ENCODE measurements around the gene KLK3.

The KLK3 gene

DNA sequence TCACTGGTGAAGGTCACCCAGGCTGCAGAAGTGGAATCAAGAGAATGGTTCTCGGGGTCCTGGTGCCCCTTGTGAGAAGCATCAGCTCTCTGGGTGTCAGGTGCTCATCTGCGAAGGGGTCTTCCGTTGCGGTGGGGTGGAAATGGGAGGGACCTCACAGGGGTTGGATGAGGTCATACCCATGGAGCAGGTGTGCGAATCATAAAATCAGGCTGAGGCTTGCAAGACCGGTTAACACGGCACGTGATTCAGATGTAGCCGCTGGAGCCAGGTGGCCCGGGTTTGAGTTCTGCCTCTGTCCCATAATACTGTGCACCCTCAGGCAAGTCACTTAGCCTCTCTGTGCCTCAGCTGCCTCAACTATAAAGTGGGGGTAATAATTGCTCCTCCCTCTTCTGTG, 17.4 kb upstream of the KLK3 start:
- Histone ChIP-seq H3K36me3 (no peaks in the 10 kb centered on the region), H3K27me3 (peaks cover 72% of the 10 kb centered on the region)
- TF ChIP-seq, protein P1, sequence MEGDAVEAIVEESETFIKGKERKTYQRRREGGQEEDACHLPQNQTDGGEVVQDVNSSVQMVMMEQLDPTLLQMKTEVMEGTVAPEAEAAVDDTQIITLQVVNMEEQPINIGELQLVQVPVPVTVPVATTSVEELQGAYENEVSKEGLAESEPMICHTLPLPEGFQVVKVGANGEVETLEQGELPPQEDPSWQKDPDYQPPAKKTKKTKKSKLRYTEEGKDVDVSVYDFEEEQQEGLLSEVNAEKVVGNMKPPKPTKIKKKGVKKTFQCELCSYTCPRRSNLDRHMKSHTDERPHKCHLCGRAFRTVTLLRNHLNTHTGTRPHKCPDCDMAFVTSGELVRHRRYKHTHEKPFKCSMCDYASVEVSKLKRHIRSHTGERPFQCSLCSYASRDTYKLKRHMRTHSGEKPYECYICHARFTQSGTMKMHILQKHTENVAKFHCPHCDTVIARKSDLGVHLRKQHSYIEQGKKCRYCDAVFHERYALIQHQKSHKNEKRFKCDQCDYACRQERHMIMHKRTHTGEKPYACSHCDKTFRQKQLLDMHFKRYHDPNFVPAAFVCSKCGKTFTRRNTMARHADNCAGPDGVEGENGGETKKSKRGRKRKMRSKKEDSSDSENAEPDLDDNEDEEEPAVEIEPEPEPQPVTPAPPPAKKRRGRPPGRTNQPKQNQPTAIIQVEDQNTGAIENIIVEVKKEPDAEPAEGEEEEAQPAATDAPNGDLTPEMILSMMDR (IDR thresholded peaks at IDR 0.05), result no peak

DNA sequence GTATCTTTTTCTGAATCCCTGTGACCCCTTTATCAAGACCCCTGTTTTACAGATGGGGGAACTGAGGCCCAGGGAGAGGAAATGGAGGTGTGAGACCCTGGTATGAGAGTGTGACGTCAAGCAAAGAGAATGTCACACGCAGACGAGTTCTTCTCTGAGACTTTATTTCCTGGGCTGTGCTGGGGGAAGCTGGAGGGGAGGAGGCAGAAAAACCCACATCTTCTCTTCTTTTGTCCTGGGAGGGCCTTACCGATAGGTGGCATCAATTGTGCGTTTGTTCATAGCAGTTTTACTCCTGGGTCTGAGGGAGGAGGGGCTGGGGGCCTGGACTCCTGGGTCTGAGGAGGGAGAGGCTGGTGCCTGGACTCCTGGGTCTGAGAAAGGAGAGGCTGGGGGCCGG, 16.5 kb upstream of the KLK3 start:
- H3K36me3 ChIP-seq, result no peaks in the 10 kb centered on the region
- no peak overlapping the region for H3K4me3 ChIP-seq (ENCODE audit: low read depth in 1 of 2, low read length in 1 of 2)
- peaks cover 4 to 5% of the 10 kb centered on the region in 2 experiments for H3K4me1 ChIP-seq (ENCODE audit: control insufficient read depth in 1 of 2, insufficient read depth in 1 of 2, low read depth in 1 of 2, low read length in 1 of 2)
- H3K27ac ChIP-seq, result no peak overlapping the region
- TF ChIP-seq, protein P1 (IDR thresholded peaks at IDR 0.05), result no peak
- H3K27me3 ChIP-seq, result peaks cover 63% of the 10 kb centered on the region
- no peaks in the 10 kb centered on the region for H3K9me3 ChIP-seq

More for the DNA sequence above, 17.4 kb upstream of the KLK3 start:
- Histone ChIP-seq H3K27ac (no peak overlapping the region), H3K9me3 (no peaks in the 10 kb centered on the region), H3K4me1 (ENCODE audit: control insufficient read depth in 1 of 2, insufficient read depth in 1 of 2, low read depth in 1 of 2, low read length in 1 of 2) (peaks cover 4 to 5% of the 10 kb centered on the region in 2 experiments), H3K4me3 (ENCODE audit: low read depth in 1 of 2, low read length in 1 of 2) (no peak overlapping the region)

DNA sequence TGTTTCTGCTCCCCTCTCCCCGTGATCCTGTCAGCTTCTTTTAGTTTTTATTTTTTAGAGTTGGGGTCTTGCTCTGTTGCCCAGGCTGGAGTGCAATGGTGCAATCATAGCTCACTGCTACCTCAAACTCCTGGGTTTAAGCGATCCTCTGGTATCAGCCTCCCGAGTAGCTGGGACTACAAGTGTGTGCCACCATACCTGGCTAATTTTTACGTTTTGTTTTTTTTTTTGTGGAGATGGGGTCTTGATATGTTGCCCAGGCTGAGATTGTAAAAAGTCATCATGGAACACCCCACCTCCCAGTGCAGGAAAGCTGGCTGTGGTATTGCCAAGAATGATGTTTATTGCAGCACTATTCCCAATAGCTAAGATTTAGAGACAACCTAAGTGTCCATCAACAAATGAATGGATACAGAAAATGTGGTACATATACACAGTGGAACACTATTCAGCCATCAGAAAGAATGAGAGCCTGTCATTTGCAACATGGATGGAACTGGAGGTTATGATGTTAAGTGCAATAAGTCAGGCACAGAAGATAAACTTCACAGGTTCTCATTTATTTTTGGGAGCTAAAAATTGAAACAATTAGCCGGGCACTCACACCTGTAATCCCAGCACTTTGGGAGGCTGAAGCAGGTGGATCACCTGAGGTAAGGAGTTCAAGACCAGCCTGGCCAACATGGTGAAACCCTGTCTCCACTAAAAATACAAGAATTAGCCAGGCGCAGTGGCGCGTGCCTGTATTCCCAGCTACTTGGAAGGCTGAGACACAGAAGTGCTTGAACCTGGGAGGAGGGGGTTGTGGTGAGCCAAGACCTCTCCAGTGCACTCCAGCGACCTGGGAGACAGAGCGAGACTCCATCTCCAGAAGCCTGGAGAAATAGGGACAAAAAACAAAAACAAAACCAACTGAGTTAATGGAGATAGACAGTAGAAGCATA, 14.7 kb upstream of the KLK3 start:
- no peak overlapping the region for H3K27ac ChIP-seq
- H3K4me3 ChIP-seq (ENCODE audit: low read depth in 1 of 2, low read length in 1 of 2), result no peak overlapping the region
- peaks cover 4 to 5% of the 10 kb centered on the region in 2 experiments for H3K4me1 ChIP-seq (ENCODE audit: control insufficient read depth in 1 of 2, insufficient read depth in 1 of 2, low read depth in 1 of 2, low read length in 1 of 2)
- H3K9me3 ChIP-seq, result no peaks in the 10 kb centered on the region
- no peaks in the 10 kb centered on the region for H3K36me3 ChIP-seq
- peaks cover 45% of the 10 kb centered on the region for H3K27me3 ChIP-seq
- TF ChIP-seq, protein P1 (IDR thresholded peaks at IDR 0.05), result no peak

DNA sequence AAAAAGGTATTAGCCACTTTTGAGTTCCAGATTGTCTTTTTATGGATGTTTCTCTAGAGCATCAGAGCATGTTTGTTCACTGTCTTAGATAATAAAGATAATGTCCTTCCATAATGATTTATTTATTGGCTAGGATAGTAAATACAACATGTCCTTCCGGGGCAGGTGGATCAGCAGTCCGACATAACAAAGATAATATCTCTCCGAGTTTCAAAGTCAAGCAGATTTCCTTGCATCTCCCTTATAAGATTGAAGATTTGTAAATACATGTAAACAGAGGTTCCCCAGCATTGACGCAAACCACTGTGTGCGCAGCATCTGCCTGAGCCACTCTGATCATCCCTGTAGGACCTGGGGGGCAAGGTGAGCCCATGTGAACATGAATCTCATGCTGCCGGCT, 12.6 kb upstream of the KLK3 start:
- Histone ChIP-seq H3K27me3 (peaks cover 31% of the 10 kb centered on the region), H3K36me3 (no peaks in the 10 kb centered on the region), H3K27ac (no peak overlapping the region), H3K4me1 (ENCODE audit: control insufficient read depth in 1 of 2, insufficient read depth in 1 of 2, low read depth in 1 of 2, low read length in 1 of 2) (no peaks in the 10 kb centered on the region), H3K4me3 (ENCODE audit: low read depth in 1 of 2, low read length in 1 of 2) (no peak overlapping the region), H3K9me3 (no peaks in the 10 kb centered on the region)
- TF ChIP-seq, protein P1 (IDR thresholded peaks at IDR 0.05), result no peak

DNA sequence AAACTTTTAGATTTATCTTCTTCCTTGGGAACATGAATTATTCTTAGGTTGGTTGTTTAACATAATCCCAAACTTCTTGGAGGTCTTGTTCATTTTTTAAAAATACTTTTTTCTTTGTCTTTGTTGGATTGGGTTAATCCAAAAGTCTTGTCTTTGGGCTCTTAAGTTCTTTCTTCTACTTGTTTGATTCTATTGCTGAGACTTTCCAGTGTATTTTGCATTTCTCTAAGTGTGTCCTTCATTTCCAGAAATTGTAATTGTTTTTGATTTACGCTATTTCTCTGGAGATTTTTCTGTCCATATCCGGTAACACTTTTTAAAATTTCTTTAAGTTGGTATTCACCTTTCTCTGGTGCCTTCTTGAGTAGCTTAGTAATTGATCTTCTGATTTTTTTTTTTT, 11.5 kb upstream of the KLK3 start:
- no peak overlapping the region for H3K27ac ChIP-seq
- no peaks in the 10 kb centered on the region for H3K36me3 ChIP-seq
- no peaks in the 10 kb centered on the region for H3K4me1 ChIP-seq (ENCODE audit: control insufficient read depth in 1 of 2, insufficient read depth in 1 of 2, low read depth in 1 of 2, low read length in 1 of 2)
- H3K4me3 ChIP-seq (ENCODE audit: low read depth in 1 of 2, low read length in 1 of 2), result no peak overlapping the region
- TF ChIP-seq, protein P1 (IDR thresholded peaks at IDR 0.05), result no peak
- no peaks in the 10 kb centered on the region for H3K9me3 ChIP-seq
- H3K27me3 ChIP-seq, result peaks cover 25% of the 10 kb centered on the region
